WTC11 (cell line): Measurements from ENCODE around the gene LRRC37A2.
"Not testable (repeated sequence)": the region's sequence is repeated elsewhere in the genome, so short reads cannot be mapped to it uniquely, and the experiment has no call there.

ENCODE experiments used
- CREB1 ChIP-seq: sonication (generic); formaldehyde crosslinking; IDR thresholded peaks from 2 replicates; pipeline ENCODE4 v1.8.0; 2023; ENCODE audit warnings: mild to moderate bottlenecking, missing genetic modification reagents
- CREM ChIP-seq: sonication (generic); formaldehyde crosslinking; IDR thresholded peaks from 2 replicates; pipeline ENCODE4 v1.8.1; 2022; ENCODE audit warnings: mild to moderate bottlenecking, missing genetic modification reagents, moderate library complexity
- ESRRA ChIP-seq: sonication (generic); formaldehyde crosslinking; IDR thresholded peaks from 2 replicates; pipeline ENCODE4 v1.8.1; 2022; ENCODE audit warnings: mild to moderate bottlenecking, missing genetic modification reagents, borderline replicate concordance
- FOXK1 ChIP-seq: sonication (generic); formaldehyde crosslinking; IDR thresholded peaks from 2 replicates; pipeline ENCODE4 v1.8.0; 2022; ENCODE audit warnings: mild to moderate bottlenecking, moderate library complexity, missing genetic modification reagents
- IRF2 ChIP-seq: sonication (generic); formaldehyde crosslinking; IDR thresholded peaks from 2 replicates; pipeline ENCODE4 v1.8.0; 2022; ENCODE audit warnings: low read depth, missing genetic modification reagents, borderline replicate concordance
- JUN ChIP-seq: sonication (generic); formaldehyde crosslinking; IDR thresholded peaks from 2 replicates; pipeline ENCODE4 v1.8.0; 2023; ENCODE audit warnings: mild to moderate bottlenecking, missing genetic modification reagents
- NFE2L1 ChIP-seq: sonication (generic); formaldehyde crosslinking; IDR thresholded peaks from 2 replicates; pipeline ENCODE4 v1.8.1; 2023; ENCODE audit warnings: missing genetic modification reagents
- RELA ChIP-seq: sonication (generic); formaldehyde crosslinking; IDR thresholded peaks from 2 replicates; pipeline ENCODE4 v1.8.1; 2022; ENCODE audit warnings: missing genetic modification reagents, mild to moderate bottlenecking, borderline replicate concordance
- ZNF138 ChIP-seq: sonication (generic); formaldehyde crosslinking; conservative IDR thresholded peaks from 2 replicates; pipeline ENCODE4 v1.8.1; 2022; ENCODE audit warnings: mild to moderate bottlenecking, moderate library complexity, missing genetic modification reagents
- ZNF423 ChIP-seq: fragments of 250-450 bp; sonication (Bioruptor Pico); IDR thresholded peaks from 2 replicates; pipeline ENCODE4 v2.1.2; 2022; ENCODE audit warnings: mild to moderate bottlenecking, moderate library complexity
- ZNF671 ChIP-seq: fragments of 250-450 bp; sonication (Bioruptor Pico); IDR thresholded peaks from 2 replicates; pipeline ENCODE4 v1.8.0; 2021; ENCODE audit warnings: mild to moderate bottlenecking
- TF ChIP-seq, protein P1 (sequence below): sonication (generic); formaldehyde crosslinking; IDR thresholded peaks from 2 replicates; pipeline ENCODE4 v1.8.1; 2023; ENCODE audit warnings: mild to moderate bottlenecking, missing genetic modification reagents
- TF ChIP-seq, protein P2 (sequence below): fragments of 200-600 bp; IDR thresholded peaks from 2 replicates; pipeline ENCODE4 v1.8.0; 2022; ENCODE audit warnings: antibody characterized with exemption
- TF ChIP-seq, protein P3 (sequence below): sonication (generic); formaldehyde crosslinking; conservative IDR thresholded peaks from 2 replicates; pipeline ENCODE4 v1.8.1; 2022; ENCODE audit warnings: mild to moderate bottlenecking, missing genetic modification reagents

DNA sequence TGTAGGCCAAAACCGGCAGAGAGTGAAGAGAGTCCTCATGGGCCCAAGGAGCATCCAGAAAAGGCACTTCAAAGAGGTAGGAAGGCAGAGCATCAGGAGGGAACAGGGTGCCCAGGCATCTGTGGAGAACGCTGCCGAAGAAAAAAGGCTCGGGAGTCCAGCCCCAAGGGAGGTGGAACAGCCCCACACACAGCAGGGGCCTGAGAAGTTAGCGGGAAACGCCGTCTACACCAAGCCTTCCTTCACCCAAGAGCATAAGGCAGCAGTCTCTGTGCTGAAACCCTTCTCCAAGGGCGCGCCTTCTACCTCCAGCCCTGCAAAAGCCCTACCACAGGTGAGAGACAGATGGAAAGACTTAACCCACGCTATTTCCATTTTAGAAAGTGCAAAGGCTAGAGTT, 36.3 kb downstream of the LRRC37A2 start:
- not testable (repeated sequence) for TF ChIP-seq RELA (CRISPR knock-in tag); ZNF138; ZNF671 (CRISPR knock-in tag); CREM; ZNF423 (CRISPR knock-in tag); ESRRA (CRISPR knock-in tag); CREB1 (CRISPR knock-in tag); JUN (CRISPR knock-in tag); IRF2 (CRISPR knock-in tag); NFE2L1 (CRISPR knock-in tag); FOXK1 (CRISPR knock-in tag)
- TF ChIP-seq, protein P1, sequence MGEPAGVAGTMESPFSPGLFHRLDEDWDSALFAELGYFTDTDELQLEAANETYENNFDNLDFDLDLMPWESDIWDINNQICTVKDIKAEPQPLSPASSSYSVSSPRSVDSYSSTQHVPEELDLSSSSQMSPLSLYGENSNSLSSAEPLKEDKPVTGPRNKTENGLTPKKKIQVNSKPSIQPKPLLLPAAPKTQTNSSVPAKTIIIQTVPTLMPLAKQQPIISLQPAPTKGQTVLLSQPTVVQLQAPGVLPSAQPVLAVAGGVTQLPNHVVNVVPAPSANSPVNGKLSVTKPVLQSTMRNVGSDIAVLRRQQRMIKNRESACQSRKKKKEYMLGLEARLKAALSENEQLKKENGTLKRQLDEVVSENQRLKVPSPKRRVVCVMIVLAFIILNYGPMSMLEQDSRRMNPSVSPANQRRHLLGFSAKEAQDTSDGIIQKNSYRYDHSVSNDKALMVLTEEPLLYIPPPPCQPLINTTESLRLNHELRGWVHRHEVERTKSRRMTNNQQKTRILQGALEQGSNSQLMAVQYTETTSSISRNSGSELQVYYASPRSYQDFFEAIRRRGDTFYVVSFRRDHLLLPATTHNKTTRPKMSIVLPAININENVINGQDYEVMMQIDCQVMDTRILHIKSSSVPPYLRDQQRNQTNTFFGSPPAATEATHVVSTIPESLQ = not testable (repeated sequence)
- TF ChIP-seq, protein P2, sequence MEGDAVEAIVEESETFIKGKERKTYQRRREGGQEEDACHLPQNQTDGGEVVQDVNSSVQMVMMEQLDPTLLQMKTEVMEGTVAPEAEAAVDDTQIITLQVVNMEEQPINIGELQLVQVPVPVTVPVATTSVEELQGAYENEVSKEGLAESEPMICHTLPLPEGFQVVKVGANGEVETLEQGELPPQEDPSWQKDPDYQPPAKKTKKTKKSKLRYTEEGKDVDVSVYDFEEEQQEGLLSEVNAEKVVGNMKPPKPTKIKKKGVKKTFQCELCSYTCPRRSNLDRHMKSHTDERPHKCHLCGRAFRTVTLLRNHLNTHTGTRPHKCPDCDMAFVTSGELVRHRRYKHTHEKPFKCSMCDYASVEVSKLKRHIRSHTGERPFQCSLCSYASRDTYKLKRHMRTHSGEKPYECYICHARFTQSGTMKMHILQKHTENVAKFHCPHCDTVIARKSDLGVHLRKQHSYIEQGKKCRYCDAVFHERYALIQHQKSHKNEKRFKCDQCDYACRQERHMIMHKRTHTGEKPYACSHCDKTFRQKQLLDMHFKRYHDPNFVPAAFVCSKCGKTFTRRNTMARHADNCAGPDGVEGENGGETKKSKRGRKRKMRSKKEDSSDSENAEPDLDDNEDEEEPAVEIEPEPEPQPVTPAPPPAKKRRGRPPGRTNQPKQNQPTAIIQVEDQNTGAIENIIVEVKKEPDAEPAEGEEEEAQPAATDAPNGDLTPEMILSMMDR = not testable (repeated sequence)
- TF ChIP-seq, protein P3, sequence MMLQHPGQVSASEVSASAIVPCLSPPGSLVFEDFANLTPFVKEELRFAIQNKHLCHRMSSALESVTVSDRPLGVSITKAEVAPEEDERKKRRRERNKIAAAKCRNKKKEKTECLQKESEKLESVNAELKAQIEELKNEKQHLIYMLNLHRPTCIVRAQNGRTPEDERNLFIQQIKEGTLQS (CRISPR knock-in tag) = not testable (repeated sequence)
